DMS79 treated with DMSO at 0.1 percent for 48 hours (cell line): ENCODE data around the gene LRRC57.

Experiments
- DNase-seq: peaks from one replicate; lab custom pipeline; 2025; lab: John Stamatoyannopoulos, UW

Gene LRRC57

DNA sequence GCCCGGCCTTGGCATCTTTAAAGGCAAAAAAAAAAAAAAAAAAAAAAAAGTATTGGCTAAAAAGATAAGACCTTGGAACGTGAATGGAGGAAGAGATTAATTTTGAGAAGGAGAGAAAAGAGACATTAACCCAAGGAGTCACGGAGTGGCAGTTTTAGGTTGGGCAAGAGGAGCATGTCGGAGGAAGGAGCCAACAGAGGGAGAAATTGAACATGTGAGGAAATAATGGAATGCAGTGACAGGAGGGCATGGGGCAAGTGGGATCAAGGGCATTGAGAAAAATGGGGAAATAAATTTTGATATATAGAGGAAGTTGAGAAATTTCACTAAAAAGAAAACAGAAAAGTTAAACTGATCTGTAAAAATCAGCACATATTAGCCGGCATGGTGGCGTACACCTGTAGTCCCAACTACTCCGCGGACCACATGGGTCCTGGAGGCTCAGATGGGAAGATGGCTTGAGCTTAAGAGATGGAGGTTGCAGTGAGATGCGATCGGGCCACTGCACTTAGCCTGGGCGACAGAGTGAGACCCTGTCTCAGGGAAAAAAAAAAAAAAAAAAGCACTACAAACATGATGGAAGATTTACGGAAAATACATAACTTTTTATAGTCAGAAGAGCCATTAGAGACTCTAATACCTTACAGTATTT, 1.3 kb upstream of the LRRC57 start:
- DNase-seq = no peak

DNA sequence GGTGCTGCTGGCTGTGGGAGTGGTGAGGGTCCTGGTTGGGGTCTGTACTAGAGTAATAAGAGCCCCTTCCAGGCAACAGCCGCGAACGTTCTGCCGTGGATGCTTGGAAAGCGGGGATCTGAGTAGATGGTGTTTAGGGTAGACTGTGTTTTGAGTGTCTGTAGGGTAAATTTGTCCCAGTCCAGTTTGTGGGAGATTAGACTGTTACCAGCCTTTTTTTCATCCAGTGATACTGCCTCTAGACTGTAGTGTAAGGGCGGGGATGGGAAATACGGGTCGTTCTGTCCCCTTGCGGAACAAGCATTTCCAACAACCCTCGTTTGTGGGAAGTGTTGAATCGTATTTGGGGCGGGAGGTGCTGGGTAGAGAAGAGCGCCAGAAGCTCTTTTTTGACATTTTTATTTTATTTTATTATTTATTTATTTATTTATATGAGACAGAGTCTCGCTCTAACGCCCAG, 469 bp upstream of the LRRC57 start:
- peak; percentile 2 for DNase-seq

- no peak for DNase-seq
These were observed 710 bp downstream of the LRRC57 start for GRCh38 chr15:42547918-42548248.

DNA sequence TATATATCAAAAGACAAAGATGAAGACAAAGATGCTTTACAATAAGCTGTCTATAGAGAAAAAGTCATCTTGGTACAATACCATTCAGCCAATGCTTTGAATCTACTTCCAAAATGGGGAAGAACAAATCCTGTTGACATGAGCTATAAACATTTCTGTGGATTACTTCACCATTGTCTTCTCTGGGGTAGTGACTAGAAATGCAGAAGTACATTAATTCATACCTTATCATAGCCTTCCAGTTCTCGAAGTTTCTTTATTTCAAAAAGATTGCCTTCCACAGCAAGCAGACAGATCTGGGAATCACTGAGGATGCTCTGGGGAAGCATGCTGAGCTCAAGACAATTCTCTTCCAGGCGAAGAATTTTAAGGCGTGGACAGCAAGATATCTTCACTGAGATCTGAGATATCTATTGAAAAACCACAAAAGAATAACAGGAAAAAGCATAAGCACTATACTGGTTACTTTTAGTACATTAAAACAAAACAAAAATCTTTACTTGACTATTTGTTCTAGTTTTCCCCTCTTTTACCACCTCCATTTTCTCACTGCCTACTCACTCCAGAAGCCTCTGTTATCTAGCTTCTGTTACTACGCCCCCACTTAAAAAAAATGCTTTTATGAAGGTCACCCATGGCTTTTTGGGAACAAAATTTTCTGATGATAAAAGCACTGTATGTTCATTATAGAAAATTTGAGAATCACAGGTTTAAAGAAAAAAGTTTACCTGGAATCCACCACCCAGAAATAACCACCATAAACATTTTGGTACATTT, 3.6 kb downstream of the LRRC57 start:
- DNase-seq = no peak

DNA sequence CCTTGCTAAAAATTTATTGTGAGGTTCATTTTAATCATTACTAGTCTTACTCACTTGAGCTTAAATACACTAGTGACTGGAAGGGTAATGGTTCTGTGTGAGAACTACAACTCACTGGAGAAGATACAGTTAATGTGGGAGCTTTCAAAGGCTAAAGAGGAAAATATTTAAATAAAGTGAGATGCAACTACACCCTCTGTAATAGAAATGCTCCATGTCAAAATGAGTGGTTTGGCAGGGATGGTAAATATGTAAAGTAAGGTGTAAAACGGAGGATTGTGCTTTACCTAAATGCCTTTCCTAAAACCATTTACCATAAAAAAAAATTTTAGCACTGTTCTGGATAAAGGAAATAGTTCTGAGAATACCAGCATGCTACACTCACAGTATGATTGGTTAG, 15.3 kb downstream of the LRRC57 start:
- DNase-seq = no peak

DNA sequence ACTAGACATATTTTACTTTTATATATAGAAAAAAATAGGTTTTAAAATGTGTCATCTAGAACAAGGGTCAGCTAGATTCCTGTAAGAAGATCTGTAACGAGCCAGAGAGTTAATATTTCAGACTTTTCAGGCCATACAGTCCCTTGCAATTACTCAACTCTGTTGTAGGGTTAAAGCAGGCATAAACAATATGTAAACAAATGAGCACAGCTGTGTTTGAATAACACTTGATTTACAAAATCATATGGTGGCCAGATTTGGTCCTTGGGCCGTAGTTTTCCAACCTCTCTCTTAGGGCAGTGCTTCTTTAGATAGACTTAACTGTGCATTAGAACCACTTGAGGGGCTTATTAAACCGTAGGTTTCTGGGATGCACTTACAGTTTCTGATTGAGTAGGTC, 19.6 kb downstream of the LRRC57 start:
- no peak for DNase-seq

GRCh38 chr15:42523331-42523730, 25.3 kb downstream of the LRRC57 start:
- no peak for DNase-seq

GRCh38 chr15:42511007-42511391, 37.6 kb downstream of the LRRC57 start:
- DNase-seq = no peak

GRCh38 chr15:42510258-42511006, 38.2 kb downstream of the LRRC57 start:
- DNase-seq = no peak

- no peak for DNase-seq
These were observed 40.3 kb downstream of the LRRC57 start for GRCh38 chr15:42508263-42508690.

DNA sequence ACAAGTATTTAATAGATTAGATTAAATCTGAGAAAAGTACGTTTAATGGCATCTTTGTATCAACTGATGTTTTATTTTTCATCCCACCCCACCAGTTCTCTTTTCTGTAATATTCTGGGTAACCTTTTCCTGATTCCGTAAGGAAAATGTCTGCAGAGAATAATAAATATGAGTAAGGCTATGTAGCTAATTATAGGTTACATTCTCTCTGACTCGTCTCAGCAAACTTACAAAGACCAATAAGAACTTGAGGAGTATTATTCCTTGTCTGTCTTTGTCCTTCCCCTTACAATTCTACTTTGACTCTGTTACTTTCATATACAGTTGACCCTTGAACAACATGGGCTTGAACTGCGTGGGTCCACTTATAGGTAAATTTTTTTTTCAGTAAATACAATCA, 41.1 kb downstream of the LRRC57 start:
- no peak for DNase-seq

- DNase-seq = no peak
These were observed 44.0 kb downstream of the LRRC57 start for GRCh38 chr15:42504631-42505030.

- DNase-seq = no peak
These were observed 44.8 kb downstream of the LRRC57 start for GRCh38 chr15:42503825-42504224.

- no peak for DNase-seq
These were observed 46.1 kb downstream of the LRRC57 start for GRCh38 chr15:42502477-42502876.

- DNase-seq = no peak
These were observed 48.6 kb downstream of the LRRC57 start for GRCh38 chr15:42499858-42500609.

DNA sequence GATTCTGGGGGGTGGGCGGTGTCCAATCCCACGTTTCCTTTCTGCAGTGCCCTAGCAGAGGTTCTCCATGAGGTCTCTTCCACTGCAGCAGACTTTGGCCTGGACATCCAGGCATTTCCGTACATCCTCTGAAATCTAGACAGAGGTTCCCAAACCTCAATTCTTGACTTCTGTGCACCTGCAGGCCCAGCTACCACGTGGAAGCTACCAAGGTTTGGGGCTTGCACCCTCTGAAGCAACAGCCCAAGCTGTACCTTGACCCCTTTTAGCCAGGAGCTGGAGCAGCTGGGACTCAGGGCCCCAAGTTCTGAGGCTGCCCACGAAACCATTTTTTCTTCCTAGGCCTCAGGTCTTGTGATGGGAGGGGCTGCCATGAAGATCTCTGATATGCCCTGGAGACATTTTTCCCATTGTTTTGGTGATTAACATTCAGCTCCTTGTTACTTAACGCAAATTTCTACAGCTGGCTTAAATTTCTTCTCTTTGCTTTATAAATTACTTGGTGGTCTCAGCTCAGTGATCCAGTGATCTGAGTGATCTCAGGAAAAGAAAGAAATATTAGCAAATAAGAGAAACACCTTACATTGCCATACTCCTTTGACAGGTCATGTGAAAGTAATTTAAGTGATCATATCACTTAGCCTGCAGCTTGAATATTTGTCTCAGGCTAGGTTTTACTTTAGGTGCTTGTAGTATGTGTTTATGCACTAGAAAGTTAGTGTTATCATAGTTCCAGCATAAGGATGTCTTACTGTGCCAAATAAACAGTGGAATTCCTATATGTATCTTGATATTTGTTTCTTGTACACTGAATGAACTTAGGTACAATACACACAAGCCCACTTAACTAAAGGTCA, 50.2 kb downstream of the LRRC57 start:
- no peak for DNase-seq

DNA sequence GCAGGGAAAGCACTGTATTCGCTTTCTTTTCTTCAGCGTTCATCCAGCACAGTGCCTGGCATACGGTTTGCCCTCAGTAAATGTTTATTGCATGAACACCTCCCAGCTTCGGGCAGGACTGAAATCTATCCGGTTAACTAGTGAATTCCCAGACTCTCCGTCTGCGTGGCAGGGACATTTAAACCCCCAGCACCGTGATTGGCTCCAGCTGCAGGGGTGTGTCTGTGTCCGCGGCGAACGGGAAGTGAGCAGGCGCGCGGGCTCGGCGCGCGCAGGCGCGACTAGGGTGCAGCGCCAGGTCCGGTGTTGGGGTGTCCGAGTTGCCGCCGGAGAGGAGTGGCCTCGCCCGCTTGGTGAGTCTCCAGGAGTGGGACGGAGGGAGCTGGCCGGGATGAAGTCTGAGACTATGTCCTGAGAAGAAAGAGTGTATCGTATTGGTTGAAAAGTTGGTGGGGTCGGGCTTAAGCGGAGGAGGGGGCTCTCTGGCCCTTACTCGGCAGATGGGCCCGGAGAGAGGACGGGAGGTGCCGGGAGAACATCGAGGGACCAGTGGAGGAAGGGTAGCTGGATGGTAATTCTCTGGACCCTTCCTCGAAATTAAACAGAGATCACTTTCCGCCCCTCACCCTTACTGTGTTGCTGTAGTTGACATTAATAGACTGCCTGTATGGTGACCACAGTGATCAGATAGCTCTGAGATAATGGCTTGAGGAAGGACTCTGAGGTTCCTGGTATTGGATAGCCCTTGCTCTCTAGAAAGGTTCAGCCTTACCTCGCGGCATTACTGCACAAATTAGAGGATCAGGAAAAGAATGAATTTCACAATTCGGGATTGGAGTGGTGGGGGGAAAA, 53.0 kb downstream of the LRRC57 start, which contains the start of gene SNAP23:
TSS of gene SNAP23 (plus strand) at position 274 of the 852 bp plus-strand sequence. CDS start 16,213 bp downstream, outside the sequence.
- peak; percentile 50 for DNase-seq

DNA sequence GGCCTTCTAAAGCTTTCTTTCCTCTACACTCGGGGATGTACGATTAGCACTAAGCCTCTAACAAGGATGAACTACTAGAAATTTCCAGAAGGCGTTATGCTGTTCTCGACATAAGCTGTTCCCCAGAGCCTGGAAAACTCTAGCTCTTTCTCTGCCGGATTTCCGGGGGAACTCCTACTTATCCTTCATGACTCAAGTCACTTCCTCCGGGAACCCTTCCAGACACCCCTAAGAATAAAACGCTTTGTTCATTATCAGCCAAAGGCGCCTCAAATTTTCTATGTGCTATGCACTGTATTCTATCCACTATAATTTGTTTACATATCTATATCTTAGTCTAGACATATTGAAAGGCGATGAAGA, 53.6 kb downstream of the LRRC57 start:
- no peak for DNase-seq

GRCh38 chr15:42493679-42494078, 54.9 kb downstream of the LRRC57 start:
- no peak for DNase-seq

DNA sequence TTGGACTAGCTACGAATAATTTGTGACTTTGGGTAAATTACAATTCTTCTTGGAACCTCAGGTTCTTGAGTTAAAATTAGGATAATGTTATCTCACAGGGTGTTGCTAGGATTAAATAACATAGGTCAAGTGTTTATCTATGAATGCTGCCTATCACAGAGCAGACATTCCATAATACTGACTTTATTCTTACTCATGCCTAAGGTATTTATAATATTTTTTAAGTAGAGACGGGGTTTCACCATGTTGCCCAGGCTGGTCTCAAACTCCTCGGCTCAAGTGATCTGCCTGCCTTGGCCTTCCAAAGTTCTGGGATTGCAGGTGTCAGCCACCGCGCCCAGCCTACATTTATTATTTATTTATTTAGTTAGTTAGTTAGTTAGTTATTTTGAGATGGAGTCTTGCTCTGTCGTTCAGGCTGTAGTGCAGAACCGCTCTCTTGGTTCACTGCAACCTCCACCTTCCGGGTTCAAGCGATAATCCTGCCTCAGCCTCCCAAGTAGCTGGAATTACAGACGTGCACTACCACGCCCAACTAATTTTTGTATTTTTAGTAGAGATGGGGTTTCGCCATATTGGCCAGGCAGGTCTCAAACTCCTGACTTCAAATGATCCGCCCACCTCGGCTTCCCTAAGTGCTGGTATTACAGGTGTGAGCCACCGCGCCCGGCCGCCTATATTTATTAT, 56.9 kb downstream of the LRRC57 start:
- no peak for DNase-seq
